Measurements from ENCODE around the gene SAFB2.

Gene SAFB2

GRCh38 chr19:5622465-5623396 is at the start of gene SAFB2, which contains the start of gene SAFB:
TSS of gene SAFB2 (minus strand) at chr19:5622776. CDS start at chr19:5622715, 61 bp downstream.
TSS of gene SAFB (plus strand) at chr19:5623083. CDS start at chr19:5623206, 123 bp downstream.
- DNase-seq, result peak; percentile 98

- no peak for DNase-seq
Measured at GRCh38 chr19:5671600-5671999, 49.0 kb upstream of the SAFB2 start.

GRCh38 chr19:5669212-5669611 is 46.6 kb upstream of the SAFB2 start:
- no peak for DNase-seq

GRCh38 chr19:5667751-5668271 is 45.2 kb upstream of the SAFB2 start:
- DNase-seq, result no peak

- no peak for DNase-seq
Measured at GRCh38 chr19:5666921-5667610, 44.5 kb upstream of the SAFB2 start.

- DNase-seq, result no peak
Measured at GRCh38 chr19:5665781-5666513, 43.4 kb upstream of the SAFB2 start.

- no peak for DNase-seq
Measured at GRCh38 chr19:5664515-5664914, 41.9 kb upstream of the SAFB2 start.

- DNase-seq, result no peak
Measured at GRCh38 chr19:5663904-5664303, 41.3 kb upstream of the SAFB2 start.

GRCh38 chr19:5661483-5661882 is 38.9 kb upstream of the SAFB2 start:
- no peak for DNase-seq

GRCh38 chr19:5655412-5655811 is 32.8 kb upstream of the SAFB2 start:
- DNase-seq, result no peak

GRCh38 chr19:5654931-5655330 is 32.4 kb upstream of the SAFB2 start:
- no peak for DNase-seq

- DNase-seq, result no peak
Measured at GRCh38 chr19:5652261-5652660, 29.7 kb upstream of the SAFB2 start.

GRCh38 chr19:5651361-5651760 is 28.8 kb upstream of the SAFB2 start:
- DNase-seq, result no peak

GRCh38 chr19:5648464-5648863 is 25.9 kb upstream of the SAFB2 start:
- no peak for DNase-seq

- DNase-seq, result no peak
Measured at GRCh38 chr19:5646703-5647102, 24.1 kb upstream of the SAFB2 start.

GRCh38 chr19:5645409-5645808 is 22.8 kb upstream of the SAFB2 start:
- no peak for DNase-seq

- DNase-seq, result no peak
Measured at GRCh38 chr19:5644037-5644436, 21.5 kb upstream of the SAFB2 start.

GRCh38 chr19:5643060-5643459 is 20.5 kb upstream of the SAFB2 start:
- no peak for DNase-seq

GRCh38 chr19:5642204-5642603 is 19.6 kb upstream of the SAFB2 start:
- DNase-seq, result no peak

GRCh38 chr19:5641171-5641570 is 18.6 kb upstream of the SAFB2 start:
- no peak for DNase-seq

GRCh38 chr19:5637971-5638370 is 15.4 kb upstream of the SAFB2 start:
- DNase-seq, result no peak

- DNase-seq, result no peak
Measured at GRCh38 chr19:5635427-5635826, 12.9 kb upstream of the SAFB2 start.

GRCh38 chr19:5632657-5633056 is 10.1 kb upstream of the SAFB2 start:
- no peak for DNase-seq
